Glomerular visceral epithelial cell (primary cell): ENCODE measurements around the gene SMARCD2.

ENCODE experiments used
- DNase-seq: peaks from one replicate; pipeline ENCODE4 v3.0.0-alpha.2; 2016; ENCODE audit errors: extremely low spot score

The SMARCD2 gene

DNA sequence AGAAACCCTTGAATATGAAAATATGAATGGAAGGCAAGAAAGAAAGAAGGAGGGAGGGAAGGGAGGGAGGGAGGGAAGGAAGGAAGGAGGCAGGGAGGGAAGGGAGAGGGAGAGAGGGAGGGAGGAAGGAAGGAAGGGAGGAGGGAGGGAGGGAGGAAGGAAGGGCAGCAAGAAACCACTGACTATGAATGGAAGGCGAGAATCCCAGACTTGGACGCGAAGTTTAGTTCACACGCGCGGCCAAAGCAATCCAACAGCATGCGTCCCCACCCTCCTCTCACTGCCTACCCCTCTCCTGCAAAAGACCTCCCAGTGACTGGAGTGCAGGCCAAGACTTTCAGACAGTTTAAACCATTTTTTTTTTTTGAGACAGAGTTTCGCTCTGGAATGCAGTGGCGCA lies 7.9 kb upstream of the SMARCD2 start:
- DNase-seq = no peak

DNA sequence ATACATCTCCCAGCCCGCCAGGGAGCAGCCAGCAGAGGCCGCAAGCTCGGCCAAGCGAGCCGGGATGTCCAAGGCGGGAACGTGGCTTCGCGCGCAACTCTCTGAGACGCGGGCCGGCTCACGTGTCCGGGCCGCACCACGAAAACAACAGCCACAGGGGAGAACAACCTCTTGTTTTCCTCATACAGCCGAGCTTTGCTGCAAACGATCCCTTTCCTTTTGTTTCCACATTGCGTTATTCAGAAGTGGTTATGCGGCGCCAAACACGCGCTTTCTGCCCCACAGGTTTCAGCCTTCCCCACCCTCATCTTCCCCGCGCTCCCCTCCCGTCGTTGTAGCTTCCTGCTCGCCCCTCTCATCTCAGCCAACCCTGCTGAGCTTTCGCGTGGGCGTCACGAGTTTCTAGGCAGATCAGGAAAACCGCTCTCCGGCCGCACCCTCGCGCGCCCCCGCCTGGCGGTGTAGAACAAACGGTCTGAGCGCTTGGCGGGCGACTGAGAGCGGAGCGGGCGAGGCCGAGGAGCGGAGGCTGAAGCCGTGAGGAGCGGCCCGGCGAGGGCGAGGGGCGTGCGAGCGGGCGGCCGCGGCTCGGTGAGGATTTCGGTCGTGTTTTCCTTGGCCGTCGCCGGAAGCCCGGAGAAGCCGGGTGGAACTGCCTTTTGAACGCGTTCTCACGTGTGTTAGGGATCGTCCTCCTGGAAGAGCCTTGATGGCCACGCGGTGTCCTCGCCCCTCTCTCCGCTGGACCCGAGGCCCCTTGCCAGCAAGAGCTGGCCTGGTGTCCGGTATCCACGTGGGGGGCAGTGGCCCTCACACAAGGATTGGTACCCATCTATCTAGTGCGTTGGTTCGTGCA lies 6.6 kb upstream of the SMARCD2 start:
- peak; percentile 82 for DNase-seq

DNA sequence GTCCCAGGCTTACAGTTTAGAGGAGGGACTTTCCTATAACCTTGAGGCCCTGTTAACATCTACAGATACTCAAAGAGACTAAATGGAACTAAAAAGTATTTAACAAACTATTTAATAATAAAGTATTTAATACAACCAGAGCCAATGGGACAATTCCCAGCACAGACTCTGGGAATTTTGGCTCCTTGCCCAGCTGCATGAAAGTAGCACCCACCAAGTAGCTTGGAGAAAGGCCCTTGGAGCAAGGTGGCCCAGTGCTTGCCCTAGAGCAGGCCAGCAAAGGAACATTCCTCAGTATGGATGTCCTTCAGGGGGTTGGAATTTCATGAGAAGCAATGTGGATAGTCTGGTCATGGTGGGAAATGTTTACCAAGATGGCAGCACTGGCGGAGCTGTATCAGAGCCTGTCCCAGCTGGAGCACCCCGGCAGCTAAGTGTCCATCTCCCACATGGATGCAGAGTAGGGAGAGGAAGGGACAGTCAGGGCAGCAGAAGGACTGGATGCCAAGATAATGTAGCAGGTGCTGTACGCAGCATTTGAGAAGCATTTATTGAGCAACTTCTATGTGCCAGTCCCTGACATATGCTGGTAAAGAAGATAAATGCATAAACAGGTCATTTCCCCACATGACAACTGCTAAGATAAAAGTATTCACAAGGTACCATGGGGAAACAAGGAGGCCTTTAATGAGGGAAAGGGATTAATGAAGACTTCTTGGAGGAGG lies 5.2 kb upstream of the SMARCD2 start:
- no peak for DNase-seq

DNA sequence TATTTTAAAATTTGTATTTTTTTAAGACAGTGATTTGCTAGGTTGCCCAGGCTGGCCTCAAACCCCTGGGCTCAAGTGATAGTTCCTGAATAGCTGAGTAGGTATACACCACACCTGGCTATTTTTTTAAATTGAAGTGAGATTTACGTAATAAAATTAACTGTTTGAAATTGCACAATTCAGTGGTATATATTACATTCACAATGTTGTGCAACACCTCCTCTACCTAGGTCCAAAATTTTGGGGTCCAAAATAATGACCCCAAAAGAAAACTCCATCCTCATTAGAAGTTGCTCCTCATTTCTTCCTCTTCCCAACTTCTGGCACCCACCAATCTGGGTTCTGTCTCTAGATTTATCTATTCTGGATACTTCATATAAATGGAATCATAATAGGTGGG lies 3.0 kb upstream of the SMARCD2 start:
- DNase-seq = no peak

DNA sequence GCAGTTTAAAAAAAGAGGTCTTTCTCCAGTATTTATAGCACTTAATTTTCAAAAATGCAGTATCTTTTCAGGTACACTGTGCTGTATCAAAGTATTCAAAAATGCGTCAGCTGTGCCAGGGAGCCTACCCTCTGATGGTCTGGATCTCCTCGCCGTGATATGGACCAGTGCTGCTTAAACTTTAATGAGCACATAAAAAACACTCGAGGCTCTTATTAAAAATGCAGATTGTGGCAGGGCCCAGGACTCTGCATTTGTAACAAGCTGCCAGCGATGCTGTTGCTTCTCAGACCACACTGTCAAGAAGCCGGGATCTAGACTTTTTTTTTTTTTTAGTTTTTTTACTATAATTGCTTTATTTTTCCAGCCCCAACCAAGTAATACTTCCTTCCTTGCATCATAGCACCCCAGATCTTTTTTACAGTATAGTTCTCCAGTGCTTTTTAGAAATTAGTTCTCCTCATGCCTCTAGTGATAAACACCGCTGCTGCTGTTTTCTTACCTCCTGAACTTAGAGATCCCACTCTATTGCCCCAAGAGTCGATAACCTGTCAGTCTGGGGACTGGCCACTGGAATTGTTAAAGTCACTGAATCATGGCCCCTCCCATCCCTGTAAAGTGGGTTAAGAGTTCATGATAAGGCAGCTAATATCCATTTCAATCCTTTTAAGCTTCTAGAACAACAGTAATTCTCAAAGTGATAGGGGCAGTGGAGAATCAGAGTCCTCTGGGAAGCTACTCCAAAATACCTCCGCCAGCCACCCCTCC lies 1.6 kb upstream of the SMARCD2 start:
- DNase-seq = no peak

DNA sequence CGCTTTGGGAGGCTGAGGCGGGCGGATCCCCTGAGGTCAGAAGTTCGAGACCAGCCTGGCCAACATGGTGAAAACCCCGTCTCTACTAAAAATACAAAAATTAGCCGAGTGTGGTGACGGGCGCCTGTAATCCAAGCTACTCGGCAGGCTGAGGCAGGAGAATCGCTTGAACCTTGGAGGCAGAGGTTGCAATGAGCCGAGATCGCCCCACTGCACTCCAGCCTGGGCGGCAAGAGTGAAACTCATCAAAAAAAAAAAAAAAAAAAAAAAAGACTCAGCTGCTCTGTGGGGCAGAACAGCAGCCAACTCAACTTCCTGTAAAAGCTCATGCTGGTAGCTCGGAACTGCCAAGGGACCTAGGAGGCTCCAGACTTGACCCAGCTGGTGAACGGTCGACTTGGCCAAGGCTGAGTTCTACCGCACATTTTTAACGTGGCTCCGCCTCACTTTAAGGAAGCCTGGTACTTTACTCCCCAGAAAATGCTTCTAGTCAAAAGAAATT lies 953 bp upstream of the SMARCD2 start:
- peak; percentile 80 for DNase-seq

DNA sequence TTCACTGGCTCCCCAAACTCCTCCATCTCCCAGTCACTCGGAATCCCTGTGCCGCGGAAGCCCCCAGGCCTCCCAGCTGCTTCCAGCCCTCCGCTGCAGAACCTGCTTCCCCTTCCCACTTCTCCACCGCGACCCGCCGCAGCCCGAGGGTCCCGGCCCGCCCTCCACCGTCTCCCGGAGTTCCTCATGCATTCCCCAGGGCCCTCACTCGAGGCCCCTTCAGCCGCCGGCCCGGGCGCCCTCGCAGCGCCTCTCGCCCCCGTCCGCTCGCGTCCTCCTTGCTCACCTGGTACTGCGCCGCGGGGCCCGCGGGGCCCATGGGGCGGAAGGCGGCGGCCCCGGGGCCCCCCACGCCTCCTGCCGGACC lies 329 bp downstream of the SMARCD2 start:
- no peak for DNase-seq

DNA sequence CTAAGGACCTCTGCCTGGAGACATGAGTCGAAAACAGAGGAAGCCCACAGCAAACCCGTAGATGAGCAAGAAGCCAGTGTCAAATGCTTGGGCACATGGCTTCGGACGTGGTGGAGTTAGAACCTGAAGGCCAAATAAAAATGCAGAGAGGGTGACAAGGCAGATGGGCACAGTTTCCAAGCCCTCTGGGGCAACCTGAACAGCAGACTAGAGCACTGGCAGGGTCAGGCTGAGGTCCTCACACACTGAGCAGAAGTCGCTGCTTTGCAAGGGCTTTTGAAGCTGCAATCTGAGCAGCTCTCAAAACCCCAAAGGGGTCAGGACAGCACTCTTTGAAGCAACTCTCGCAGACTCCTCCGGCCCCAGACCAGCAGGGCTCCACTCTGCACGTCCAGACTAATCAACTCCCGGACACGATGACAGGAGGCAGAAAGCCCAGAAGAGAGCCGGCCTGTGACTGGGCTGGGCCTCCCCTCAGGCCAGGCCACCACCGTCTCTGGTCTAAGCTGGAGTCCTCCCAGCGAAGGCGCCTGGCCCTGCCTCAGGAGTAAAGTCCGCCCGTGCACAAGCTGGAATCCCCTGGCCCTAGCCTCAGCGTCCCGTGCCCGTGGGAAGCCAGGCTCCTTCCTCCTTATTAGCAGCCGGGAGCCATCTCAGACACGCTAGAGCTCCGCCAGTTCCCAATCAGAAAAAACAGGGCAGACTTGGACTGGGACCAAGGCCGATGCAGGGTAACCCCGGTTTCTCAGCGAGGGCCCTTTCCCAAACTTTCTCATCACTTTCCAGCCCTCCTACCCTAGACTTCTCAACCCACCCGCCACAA lies 924 bp downstream of the SMARCD2 start:
- peak; percentile 35 for DNase-seq

DNA sequence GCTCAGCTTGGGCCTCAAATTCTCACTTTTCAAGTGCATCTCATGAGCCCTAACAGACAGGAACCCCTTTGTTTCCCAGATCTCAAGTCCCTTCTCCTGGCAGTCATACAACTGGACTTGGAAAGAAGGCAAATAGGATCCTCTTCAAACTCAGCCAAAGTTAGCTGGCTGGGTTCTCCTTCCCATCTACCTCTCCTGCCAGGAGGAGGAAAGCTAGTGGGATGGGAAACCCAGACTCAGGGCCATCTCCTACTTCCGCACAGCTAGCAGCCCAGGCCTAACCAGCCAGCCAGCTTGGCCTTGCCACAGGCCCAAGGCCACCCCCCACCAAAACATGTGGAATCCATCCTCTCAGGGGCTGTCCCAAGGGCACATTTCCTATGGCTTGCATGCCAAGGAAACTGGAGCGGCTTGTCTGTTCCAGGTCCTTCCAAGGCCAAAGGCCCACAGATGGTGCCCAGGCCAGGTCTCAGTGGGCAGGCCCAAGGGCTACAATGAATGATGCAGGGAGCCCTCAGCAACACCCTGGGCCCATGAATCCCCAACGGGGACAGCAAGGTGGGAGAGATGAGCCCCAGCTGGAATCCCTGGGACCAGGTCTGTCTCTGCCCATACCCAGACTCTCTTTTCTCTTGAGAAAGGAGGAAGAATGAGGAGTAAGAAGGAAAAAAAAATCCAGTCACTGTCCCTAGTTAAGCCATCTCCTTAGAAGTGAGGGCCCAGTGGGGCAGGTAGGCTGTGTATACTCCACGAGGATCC lies 1.7 kb downstream of the SMARCD2 start:
- no peak for DNase-seq

DNA sequence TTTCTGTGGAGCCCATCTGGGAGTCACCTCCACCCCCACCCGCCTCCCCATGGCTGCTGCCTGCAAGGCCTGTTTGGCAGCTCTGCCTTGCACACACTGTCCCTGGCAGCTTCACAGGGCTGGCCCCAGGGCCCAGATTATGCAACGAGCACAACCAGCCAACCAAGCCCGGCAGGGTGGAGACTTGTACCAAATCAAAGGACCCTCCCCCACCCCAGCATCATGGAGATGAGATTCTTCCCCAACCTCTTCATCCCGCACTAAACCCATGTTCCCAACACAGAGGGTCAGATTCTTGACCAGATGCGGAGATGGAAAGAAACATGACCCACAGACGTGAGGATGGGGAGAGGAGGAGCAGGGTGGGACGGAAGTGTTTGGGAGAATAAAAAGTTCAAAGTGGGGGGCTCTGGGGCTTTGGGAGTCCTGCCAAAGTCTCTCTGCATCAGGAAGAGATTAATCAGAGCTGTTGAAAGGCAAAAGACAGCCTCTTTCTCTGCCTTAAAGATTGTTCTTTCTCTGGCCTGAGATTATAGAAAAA lies 3.8 kb downstream of the SMARCD2 start:
- no peak for DNase-seq

DNA sequence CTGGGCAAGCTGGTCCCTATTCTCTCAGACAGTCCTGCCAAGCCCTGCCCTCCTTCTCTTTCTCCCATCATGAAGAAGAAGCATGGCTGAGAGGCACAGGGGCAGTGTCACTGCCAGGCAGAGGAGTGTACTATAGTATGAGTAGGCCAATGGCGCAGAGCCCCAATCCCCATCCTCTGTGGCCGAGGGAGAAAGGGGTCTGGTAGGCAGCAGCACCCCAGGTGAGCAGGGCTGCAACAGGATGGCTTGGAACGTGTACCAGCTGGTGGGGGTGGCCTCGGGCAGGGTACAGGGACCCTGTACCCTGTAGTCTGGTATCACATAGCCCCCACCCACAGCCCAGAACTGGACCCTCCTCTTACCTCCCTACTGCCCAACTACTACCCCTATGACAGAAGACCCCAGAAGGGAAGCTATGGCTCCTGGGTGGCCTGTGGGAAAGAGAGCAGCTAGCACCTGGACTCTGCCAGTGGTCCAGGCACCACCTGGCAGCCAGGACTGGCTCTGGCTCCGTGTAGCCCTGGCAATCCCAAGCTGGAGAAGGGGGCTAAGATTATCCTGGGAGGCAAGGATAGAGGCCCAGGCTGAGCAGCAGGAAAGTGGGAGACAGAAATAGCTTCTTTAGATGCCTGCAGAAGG lies 4.4 kb downstream of the SMARCD2 start:
- DNase-seq = no peak

DNA sequence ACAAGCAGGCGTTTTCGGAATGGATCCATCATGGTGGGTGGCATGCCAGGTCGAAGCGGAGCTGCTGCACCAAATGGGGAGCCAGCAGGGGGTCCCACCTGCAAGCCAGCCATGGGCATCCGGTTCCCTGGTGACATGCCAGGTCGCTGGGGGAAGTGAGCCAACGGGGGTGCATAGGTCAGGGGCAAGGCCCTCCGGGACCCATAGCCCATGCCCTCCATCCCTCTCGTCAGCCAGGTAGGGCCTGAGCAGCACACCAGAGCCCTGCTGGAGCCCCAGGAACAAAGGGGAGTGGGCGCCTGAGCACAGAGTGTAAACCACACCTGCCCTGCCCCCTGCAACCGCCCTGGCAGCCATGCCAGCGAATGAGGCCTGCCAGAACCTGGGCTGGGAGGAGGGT lies 5.0 kb downstream of the SMARCD2 start:
- DNase-seq = no peak

DNA sequence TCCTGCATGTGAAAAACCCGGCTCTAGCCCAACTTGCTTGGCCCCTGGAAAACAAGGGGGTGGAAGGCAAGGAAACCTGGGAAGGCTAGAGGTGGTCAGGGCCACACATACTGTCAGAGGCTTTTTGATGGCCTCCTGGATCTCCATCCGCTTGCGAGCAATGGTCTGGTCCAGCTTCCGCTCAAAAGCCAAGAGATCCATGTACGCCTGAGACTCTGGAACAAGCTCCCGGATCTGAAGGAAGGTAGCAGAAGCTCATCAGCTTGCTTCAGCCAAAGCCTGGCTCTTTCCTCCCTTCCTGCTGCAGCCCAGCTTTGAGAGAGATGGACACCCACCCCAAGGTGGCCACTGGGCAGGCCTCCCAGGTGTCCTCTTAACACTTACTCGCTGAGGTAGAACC lies 5.7 kb downstream of the SMARCD2 start:
- no peak for DNase-seq

DNA sequence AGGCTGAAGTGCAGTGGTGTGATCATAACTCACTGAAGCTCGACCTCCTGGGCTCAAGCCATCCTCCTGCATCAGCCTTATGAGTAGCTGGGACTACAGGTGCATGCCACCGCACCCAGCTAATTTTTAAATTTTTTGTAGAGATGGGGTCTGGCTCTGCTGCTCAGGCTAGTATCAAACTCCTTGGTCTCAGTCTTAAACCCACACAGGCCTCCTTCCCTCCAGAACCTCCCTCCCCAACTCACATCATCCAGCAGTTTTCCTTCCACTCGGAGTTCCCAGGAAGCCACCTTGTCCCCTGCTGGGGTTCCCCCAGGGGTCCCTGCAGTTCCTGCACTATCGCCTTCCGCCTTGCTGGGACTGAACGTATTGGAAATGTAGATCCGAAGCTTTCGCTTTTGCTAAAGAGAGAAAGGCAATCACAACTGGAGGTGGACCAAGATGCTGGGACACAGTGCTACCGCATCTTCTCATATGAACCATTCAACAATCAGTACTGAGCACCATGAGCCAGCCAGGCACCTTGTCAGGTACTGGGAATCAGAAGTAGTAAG lies 7.2 kb downstream of the SMARCD2 start:
- DNase-seq = no peak

DNA sequence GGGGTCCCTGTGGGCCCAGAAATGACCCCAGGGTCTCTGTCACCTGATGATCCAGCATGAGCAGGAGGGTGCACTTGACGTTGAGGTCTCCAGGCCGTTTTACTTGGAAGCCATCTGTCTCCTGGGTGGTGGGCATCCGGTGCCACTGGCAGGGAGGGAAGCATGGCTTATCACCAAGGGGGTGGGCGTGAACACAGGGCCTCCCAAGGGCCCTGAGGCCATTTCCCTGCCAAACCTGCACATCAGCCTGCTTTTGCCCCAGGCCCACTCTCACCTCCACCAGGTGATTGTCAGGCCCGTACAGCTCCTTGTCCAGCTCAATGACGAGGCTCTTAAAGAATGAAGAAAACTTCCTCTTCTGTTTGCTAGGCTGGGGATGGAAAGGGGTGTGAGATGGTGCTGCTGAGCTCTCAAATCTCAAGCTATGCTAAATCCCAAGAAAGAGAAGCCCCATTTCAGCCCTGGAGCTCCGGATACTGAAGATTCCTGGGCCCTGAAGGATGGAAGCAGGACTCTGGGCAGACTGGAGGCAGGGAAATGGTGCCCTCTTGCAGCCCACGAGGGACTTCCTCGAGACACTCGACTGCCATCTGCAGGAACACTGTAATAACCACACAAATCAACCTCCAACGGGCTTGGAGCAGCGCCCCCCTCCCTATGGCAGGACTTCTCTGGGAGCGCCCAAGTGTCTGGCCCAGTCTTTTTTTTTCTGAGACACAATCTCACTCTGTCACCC lies 7.9 kb downstream of the SMARCD2 start:
- peak; percentile 83 for DNase-seq

DNA sequence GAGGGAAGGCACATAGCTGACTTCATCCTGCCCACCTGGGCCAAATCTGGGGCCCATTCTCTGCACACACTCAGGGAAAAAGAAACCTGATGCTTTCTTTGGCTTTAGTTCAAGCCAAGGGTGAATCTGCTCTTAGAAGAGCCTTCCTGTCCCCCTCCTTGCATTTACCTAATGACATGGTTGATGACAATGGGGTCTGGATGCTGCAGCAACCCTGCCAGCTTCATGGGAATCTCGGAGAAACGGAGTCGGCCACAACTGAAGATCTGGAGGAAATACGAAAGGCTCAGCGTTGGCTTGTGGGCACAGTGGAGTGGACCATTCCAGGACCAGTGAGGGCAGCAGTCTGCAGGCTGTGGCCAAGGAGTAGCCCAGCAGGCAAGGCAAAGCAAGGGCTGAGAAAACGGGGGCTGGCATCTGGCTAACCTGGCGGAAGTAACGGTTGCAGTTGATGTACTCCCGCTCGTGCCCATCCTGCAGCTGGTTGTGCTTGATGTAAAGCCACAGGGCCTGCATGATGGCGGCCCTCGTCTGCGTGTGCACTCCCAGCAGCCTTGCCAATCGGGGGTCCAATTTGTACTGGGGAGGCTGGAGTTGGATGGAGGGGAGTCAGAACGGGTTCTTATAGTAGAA lies 8.6 kb downstream of the SMARCD2 start:
- no peak for DNase-seq

DNA sequence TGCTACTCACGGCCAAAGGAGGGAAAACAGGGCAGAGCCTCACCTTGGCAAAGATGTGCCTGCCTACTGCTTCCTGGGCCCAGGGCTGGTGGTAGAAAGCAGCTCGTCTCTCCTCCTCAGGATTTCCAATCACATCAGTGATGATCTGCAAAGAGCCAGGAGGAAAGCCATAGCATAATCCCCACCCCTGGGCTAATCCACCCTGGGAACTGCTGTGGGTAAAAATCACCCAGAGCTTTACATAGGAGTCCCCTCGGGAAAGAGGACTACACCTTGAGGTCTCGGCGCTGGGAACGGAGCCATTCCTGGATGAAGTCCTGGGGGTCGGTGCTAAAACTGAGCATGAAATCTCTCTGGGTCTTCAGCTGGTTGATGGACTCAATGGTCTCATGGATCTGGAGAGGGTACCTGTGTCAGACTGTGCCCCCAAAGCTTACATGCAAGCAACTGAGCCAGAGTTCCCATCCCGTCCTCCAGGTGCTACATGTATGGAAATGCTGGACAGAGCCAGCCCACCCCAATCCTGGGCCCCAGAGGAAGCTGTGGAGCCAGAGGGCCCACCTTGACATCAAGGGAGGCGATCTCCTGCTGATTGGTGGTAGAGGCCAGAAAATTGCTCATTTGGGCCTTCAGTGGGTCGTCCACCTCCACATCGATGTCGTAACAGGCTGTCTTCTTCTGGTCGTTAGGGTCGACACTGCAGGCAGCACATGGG lies 9.3 kb downstream of the SMARCD2 start:
- no peak for DNase-seq

DNA sequence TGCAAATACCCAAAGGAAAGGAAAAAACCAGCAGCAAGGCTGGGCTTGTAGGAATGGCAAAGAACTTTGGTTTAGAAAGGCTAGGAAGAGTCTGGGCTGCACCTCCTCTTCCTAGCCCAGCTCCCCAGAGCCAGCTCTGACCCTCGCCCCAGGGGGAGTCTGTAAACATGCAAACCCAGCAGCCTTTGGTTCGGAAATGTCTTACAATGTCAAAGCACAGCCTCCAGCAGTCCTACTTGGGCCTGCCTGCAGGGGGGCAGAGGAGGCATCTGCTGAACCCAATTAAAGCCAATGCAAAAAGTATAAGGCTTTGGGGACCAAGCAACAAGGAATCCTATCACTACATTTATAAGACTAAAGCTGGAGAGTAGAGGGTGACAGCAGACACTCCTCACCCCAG lies 10.0 kb downstream of the SMARCD2 start:
- no peak for DNase-seq
